GM15510 (cell line): ENCODE measurements around the gene AMMECR1.

ENCODE experiments used
- POLR2A ChIP-seq: IDR thresholded peaks from 3 replicates; pipeline ENCODE4 v1.6.1; 2011; ENCODE audit warnings: borderline replicate concordance; ENCODE audit not compliant: insufficient read length; ENCODE audit errors: extremely low read depth

The AMMECR1 gene

GRCh38 chrX:110317820-110318663 lies at the start of gene AMMECR1:
Gene AMMECR1, minus strand, starts transcription at chrX:110318085. Its CDS starts 14 bp downstream, at chrX:110318071.
- TF ChIP-seq POLR2A, result peak; percentile 76

GRCh38 chrX:110363244-110363643 lies 45.4 kb upstream of the AMMECR1 start:
- TF ChIP-seq POLR2A, result no peak

- TF ChIP-seq POLR2A, result no peak
Measured at GRCh38 chrX:110359273-110359672, 41.4 kb upstream of the AMMECR1 start.

- no peak for TF ChIP-seq POLR2A
Measured at GRCh38 chrX:110358548-110358947, 40.7 kb upstream of the AMMECR1 start, which contains the start of gene RTL9. Gene RTL9, plus strand, starts transcription at chrX:110358848. Its CDS starts 91,770 bp downstream, at chrX:110450618.

GRCh38 chrX:110346681-110347080 lies 28.8 kb upstream of the AMMECR1 start:
- TF ChIP-seq POLR2A, result no peak

- no peak for TF ChIP-seq POLR2A
Measured at GRCh38 chrX:110341189-110342035, 23.5 kb upstream of the AMMECR1 start.

DNA sequence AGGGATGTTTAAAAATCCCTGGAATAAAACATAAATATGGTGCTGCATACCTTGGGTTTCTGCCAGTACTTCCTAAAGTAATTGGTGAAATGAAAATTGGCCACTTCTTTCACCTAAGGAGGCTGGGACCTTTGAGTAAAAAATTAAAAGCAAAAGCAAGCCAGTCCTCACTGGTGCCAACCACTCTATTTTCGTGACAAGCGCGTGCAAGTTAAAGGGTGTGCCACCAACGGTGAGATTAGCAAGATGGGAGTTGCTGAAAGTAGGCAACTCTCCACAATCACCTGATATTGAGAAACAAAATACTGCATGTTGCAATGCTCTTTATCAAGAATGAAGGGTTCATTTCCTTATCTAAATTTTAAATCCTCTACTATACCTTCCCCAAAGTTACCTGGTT lies 21.1 kb upstream of the AMMECR1 start:
- no peak for TF ChIP-seq POLR2A

- TF ChIP-seq POLR2A, result no peak
Measured at GRCh38 chrX:110331444-110332030, 13.7 kb upstream of the AMMECR1 start.

DNA sequence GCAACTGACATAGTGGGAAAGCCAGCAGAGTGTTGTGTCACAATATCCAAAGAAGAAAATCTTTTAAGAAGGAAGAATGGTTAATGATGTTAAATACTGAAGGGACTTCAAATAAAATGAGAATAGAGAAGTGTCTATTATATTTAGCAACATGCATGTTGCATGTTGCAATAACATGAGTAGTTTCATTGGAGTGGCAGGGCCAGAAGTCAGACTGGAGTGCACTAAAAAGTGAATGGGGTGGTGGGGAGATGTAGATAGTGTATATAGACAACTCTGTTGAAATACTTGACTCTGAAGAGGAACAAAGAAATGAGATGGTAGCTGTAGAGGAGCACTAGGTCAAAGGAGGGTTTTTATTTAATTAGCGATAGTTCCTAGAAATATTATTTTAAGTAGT lies 9.5 kb upstream of the AMMECR1 start:
- TF ChIP-seq POLR2A, result no peak

- TF ChIP-seq POLR2A, result no peak
Measured at GRCh38 chrX:110326712-110327111, 8.8 kb upstream of the AMMECR1 start.

DNA sequence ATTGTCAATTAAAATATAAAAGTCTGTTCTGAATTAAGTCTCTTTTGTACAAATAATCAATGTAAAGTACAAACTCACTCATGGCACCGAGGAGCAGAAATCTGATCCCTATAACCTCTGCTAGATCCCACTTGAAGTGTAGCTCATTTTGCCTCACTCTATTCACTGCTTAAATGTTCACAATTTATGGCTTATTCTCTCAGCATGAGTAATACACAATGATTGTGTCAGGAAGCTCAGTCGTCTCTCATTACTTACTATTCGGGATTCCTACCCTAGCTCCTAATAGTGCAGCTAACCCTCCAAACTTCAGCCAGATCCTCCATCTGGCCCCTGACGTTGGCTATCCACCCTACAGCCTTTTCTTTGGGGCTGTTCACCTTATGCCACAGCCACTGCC lies 4.7 kb upstream of the AMMECR1 start:
- no peak for TF ChIP-seq POLR2A

GRCh38 chrX:110321670-110322069 lies 3.8 kb upstream of the AMMECR1 start:
- no peak for TF ChIP-seq POLR2A

DNA sequence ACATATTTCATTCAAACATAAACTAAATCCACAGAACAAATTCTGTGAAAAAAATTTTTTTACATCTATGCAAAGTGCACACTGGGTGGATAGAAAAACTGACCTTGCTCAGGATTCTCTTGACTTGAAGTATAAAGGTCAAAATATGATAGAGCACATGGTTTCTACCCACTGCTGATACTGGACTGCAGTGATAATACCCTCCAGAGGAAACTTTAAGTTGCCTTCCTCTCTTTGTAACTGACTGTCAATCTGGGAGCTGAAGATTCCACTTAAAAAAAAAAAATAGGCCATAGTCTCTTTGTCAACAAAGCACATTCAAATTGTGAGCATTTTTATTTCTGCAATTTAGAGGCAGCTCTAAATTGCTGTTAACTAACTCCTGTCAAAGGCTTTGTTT lies 3.2 kb upstream of the AMMECR1 start:
- TF ChIP-seq POLR2A, result no peak

GRCh38 chrX:110320381-110320987 lies 2.6 kb upstream of the AMMECR1 start:
- no peak for TF ChIP-seq POLR2A

DNA sequence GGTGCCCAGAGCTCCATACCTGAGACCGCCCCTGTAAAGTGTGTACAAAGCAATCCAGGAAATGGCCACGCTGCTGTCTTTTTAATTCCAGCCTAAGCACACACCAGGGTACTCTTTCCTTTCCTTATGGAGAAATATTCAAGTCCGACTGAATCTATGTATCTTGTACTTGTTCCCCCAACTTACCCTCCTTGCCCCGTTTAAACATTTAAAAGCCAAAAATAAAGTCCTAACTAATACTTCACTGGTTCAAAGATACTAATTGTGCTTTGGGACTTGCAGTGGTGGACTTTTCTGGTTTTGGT lies 731 bp upstream of the AMMECR1 start:
- TF ChIP-seq POLR2A, result no peak

DNA sequence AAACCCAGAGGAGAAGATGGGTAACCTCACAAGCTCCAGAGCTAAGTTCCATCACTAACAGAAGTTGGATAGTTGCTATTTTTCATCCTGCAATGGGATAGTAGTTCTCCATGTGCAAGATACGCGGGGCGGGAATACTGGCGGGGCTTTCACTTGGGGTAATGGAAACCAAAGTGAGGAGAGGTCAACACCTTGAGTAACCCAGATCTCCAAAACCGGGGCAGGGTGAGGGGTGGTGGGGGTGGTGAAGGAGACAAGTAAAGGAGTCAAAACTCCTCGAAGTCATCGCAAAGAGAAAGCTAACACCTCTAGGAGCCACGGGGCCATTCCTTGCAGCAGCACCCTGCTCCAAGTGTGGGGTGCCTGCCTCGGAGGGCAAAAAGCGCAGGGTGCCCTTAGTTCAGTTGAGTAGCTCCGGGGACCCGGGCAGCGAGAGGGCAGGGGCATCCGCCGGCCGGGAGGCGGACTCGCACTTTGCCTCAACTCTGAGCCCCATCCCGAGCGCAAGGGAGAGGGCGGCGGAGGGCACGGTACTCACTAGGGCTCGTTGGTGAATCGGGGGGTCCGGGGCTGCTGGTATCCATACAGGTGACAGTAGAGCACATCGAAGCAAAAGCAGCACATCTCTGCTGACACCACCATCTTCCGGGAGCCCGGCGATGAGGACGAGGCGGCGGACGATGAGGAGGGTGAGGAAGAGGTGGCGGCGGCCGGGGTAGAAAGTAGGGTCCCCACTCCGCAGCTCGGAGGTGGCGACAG lies 645 bp downstream of the AMMECR1 start:
- TF ChIP-seq POLR2A, result no peak
